Ishikawa (cell line): ENCODE results near the gene DOCK2.

ENCODE experiments used
- CEBPB ChIP-seq: IDR thresholded peaks from 2 replicates; pipeline ENCODE4 v1.6.1; 2012
- CREB1 ChIP-seq: IDR thresholded peaks from 2 replicates; pipeline ENCODE4 v1.6.1; 2012; ENCODE audit warnings: low read depth
- EGR1 ChIP-seq: IDR thresholded peaks from 2 replicates; pipeline ENCODE4 v1.6.1; 2012
- EP300 ChIP-seq: IDR thresholded peaks from 2 replicates; pipeline ENCODE4 v1.6.1; 2012; ENCODE audit warnings: borderline replicate concordance
- FOXM1 ChIP-seq: IDR thresholded peaks from 2 replicates; pipeline ENCODE4 v1.6.1; 2012; ENCODE audit warnings: low read depth, borderline replicate concordance
- NFIC ChIP-seq: IDR thresholded peaks from 2 replicates; pipeline ENCODE4 v1.6.1; 2012
- RAD21 ChIP-seq: IDR thresholded peaks from 2 replicates; pipeline ENCODE4 v1.6.1; 2012; ENCODE audit warnings: low read depth
- REST ChIP-seq: IDR thresholded peaks from 2 replicates; pipeline ENCODE4 v1.6.1; 2012; ENCODE audit warnings: low read depth, mild to moderate bottlenecking
- TAF1 ChIP-seq: IDR thresholded peaks from 2 replicates; pipeline ENCODE4 v1.6.1; 2012; ENCODE audit warnings: low read depth, mild to moderate bottlenecking
- TCF12 ChIP-seq: IDR thresholded peaks from 2 replicates; pipeline ENCODE4 v1.6.1; 2012; ENCODE audit warnings: low read depth
- TEAD4 ChIP-seq: IDR thresholded peaks from 2 replicates; pipeline ENCODE4 v1.6.1; 2012
- YY1 ChIP-seq: IDR thresholded peaks from 2 replicates; pipeline ENCODE4 v1.6.1; 2012; ENCODE audit warnings: low read depth
- ZBTB7A ChIP-seq: IDR thresholded peaks from 2 replicates; pipeline ENCODE4 v1.6.1; 2012; ENCODE audit warnings: low read depth
- TF ChIP-seq, protein P1 (sequence below): IDR thresholded peaks from 2 replicates; pipeline ENCODE4 v1.6.1; 2012
- TF ChIP-seq, protein P2 (sequence below): IDR thresholded peaks from 2 replicates; pipeline ENCODE4 v1.6.1; 2012

The DOCK2 gene

DNA sequence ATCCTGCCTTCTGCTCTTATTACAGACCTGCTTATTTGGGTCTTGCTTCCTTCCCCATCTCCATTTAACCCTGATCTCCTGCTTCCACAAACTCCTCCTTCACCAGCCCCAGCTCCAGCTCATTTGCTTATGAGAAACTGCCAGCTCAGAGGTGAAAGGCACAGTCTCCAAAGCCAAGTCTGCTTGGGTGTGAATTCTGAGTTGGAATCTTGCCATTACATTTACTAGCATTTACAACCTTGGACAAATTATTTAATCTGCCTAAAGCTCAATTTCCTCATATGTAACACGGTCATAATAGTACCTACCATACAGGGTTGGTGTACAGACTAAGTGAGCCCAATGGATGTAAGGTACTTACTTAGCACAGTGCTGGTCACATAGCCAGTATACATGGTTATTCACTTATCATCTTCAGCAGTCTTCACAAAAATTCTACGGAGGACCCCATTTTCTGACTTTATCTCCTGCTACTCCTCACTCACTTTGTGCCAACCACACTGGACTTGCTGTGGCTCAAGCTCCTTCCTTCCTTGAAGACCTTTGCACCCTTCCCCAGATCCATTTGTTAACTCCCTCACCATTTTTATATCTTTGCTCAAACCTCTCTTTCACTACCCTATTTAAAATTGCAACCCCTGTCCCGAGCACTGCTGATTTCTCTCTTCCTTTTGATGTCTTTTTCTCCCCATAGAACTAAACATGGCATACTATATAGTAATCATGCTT, 86.2 kb downstream of the DOCK2 start:
- no peak for TF ChIP-seq CEBPB
- no peak for TF ChIP-seq NFIC
- no peak for TF ChIP-seq TAF1
- no peak for TF ChIP-seq EP300
- TF ChIP-seq TEAD4, result no peak
- TF ChIP-seq, protein P1, sequence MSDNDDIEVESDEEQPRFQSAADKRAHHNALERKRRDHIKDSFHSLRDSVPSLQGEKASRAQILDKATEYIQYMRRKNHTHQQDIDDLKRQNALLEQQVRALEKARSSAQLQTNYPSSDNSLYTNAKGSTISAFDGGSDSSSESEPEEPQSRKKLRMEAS, result no peak
- TF ChIP-seq EGR1, result no peak
- no peak for TF ChIP-seq CREB1

- TF ChIP-seq REST (no peak), TCF12 (no peak), CREB1 (no peak), EGR1 (no peak), YY1 (no peak), TAF1 (no peak), RAD21 (no peak), ZBTB7A (no peak), TEAD4 (no peak), FOXM1 (no peak), CEBPB (no peak), EP300 (no peak), NFIC (no peak)
- TF ChIP-seq, protein P1, result no peak
- TF ChIP-seq, protein P2, sequence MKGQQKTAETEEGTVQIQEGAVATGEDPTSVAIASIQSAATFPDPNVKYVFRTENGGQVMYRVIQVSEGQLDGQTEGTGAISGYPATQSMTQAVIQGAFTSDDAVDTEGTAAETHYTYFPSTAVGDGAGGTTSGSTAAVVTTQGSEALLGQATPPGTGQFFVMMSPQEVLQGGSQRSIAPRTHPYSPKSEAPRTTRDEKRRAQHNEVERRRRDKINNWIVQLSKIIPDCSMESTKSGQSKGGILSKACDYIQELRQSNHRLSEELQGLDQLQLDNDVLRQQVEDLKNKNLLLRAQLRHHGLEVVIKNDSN, result no peak
Observed at GRCh38 chr5:169724303-169725087, 87.4 kb downstream of the DOCK2 start.

DNA sequence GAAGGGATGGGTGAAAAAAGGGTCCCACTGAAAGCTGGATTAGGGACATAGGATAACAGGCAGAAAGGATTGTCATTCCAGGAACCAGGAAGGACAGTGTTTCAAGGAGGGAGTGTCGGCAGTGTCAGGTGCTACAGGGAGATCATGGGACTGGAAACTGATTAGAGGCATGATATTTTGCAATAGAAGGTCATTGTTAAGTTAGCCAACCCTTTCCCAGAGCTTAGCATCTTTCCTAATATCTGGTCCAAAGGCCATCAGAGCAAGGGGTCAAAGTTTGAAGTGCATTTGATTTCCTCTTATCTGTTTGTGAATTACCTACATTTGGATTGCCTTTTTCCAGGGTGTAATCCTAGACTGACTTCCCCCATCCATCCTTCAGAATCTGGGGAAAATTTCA, 91.3 kb downstream of the DOCK2 start:
- TF ChIP-seq RAD21 (no peak), ZBTB7A (no peak), EP300 (no peak), CEBPB (no peak), FOXM1 (no peak), TEAD4 (no peak), TCF12 (no peak), TAF1 (no peak), NFIC (no peak), YY1 (no peak), CREB1 (no peak), EGR1 (no peak), REST (no peak)
- TF ChIP-seq, protein P1, result no peak
- TF ChIP-seq, protein P2, result no peak

DNA sequence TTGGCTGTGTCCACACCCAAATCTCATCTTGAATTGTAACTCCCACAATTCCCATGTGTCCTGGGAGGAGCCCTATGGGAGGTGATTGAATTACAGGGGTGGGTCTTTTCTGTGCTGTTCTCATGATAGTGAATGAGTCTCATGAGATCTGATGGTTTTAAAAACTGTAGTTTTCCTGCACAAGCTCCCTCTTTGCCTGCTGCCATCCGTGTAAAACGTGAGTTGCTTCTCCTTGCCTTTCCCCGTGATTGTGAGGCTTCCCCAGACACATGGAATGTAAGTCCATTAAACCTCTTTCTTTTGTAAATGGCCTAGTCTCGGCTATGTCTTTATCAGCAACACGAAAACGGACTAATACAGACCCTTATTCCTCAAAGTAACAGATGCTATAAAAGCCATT, 94.1 kb downstream of the DOCK2 start:
- TF ChIP-seq YY1 (no peak), TAF1 (no peak), TCF12 (no peak), NFIC (no peak)

- TF ChIP-seq TEAD4 (no peak), NFIC (no peak), CREB1 (no peak), RAD21 (no peak), EGR1 (no peak), EP300 (no peak), YY1 (no peak), REST (no peak), TAF1 (no peak), ZBTB7A (no peak), TCF12 (no peak), FOXM1 (no peak), CEBPB (no peak)
- TF ChIP-seq, protein P2, result no peak
- TF ChIP-seq, protein P1, result no peak
Observed at GRCh38 chr5:169732841-169733240, 95.8 kb downstream of the DOCK2 start.
